Keratinocyte (primary cell): ENCODE measurements around the gene ZSCAN5A.

Experiments used
- EZH2 ChIP-seq: IDR thresholded peaks from one replicate; pipeline ENCODE4 v1.6.1; 2012; ENCODE audit warnings: inconsistent platforms, mild to moderate bottlenecking, low read length, moderate library complexity
- TF ChIP-seq, protein P1 (sequence below), 3 experiments: IDR thresholded peaks in 1 of 3; conservative IDR thresholded peaks in 1 of 3; optimal IDR thresholded peaks in 1 of 3; 2 replicates in 2 of 3; 3 replicates in 1 of 3; pipeline versions ENCODE3 to v1.5.1; 2011; ENCODE audit warnings: low read length in 3 of 3, mild to moderate bottlenecking in 3 of 3, moderate library complexity in 2 of 3, control low read depth in 1 of 3, inconsistent platforms in 1 of 3; ENCODE audit not compliant: insufficient read depth in 2 of 3; ENCODE audit errors: extremely low read depth in 1 of 3

DNA sequence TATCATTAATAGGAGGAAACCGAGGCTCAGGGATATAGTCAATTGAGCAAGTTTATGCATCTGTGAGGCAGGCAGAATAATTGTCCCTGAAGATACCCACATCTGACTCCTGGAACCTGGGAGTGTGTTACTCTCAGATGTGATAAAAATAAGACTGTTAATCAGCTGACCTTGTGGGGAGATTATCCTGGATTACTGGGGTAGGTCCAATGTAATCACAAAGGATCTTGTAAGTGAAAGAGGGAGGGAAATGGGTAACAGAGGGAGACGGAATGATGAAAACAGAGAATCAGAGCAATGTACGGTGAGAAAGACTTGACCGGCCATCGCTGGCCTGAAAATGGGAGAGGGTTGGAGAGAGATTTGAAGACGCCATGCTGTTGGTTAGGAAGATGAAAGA lies 45.3 kb downstream of the ZSCAN5A start:
- TF ChIP-seq, protein P1, sequence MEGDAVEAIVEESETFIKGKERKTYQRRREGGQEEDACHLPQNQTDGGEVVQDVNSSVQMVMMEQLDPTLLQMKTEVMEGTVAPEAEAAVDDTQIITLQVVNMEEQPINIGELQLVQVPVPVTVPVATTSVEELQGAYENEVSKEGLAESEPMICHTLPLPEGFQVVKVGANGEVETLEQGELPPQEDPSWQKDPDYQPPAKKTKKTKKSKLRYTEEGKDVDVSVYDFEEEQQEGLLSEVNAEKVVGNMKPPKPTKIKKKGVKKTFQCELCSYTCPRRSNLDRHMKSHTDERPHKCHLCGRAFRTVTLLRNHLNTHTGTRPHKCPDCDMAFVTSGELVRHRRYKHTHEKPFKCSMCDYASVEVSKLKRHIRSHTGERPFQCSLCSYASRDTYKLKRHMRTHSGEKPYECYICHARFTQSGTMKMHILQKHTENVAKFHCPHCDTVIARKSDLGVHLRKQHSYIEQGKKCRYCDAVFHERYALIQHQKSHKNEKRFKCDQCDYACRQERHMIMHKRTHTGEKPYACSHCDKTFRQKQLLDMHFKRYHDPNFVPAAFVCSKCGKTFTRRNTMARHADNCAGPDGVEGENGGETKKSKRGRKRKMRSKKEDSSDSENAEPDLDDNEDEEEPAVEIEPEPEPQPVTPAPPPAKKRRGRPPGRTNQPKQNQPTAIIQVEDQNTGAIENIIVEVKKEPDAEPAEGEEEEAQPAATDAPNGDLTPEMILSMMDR (optimal IDR thresholded peaks at IDR 0.05 in 1 of 3, IDR thresholded peaks at IDR 0.05 in 1 of 3, conservative IDR thresholded peaks at IDR 0.05 in 1 of 3; ENCODE audit: extremely low read depth in 1 of 3, insufficient read depth in 2 of 3, low read length in 3 of 3) = no peak
- TF ChIP-seq EZH2 = no peak
